OCI-LY3 (cell line): Measurements from ENCODE around the gene AXIN1.
A peak's percentile ranks its signal among the peaks of the same experiment; 100 is the strongest.

ENCODE experiments used
- H2AFZ ChIP-seq: fragments of 200-600, 300-600 bp; shearing (Covaris generic); 2 replicates; pipeline ENCODE4 v1.6.0; 2014; ENCODE audit warnings: antibody characterized with exemption, low read depth, low read length
- H3K27ac ChIP-seq: fragments of 200-600, 300-600 bp; sonication (generic); 2 replicates; pipeline ENCODE4 v1.5.1; 2014; ENCODE audit warnings: mild to moderate bottlenecking, low read length, moderate library complexity, mixed read lengths
- H3K27me3 ChIP-seq: fragments of 200-600, 300-600 bp; sonication (generic); 2 replicates; pipeline ENCODE4 v1.6.1; 2014; ENCODE audit warnings: low read depth, low read length, mixed read lengths
- H3K36me3 ChIP-seq: fragments of 200-600, 300-600 bp; sonication (generic); replicated peaks from 2 replicates; pipeline ENCODE3; 2014; ENCODE audit warnings: low read depth, low read length, mixed read lengths
- H3K4me1 ChIP-seq: fragments of 300-600, 200-600 bp; sonication (generic); 2 replicates; pipeline ENCODE4 v1.6.1; 2014; ENCODE audit warnings: low read length, mixed read lengths
- H3K4me2 ChIP-seq: fragments of 200-600, 300-600 bp; sonication (generic); 2 replicates; pipeline ENCODE4 v1.6.1; 2014; ENCODE audit warnings: low read length, mixed read lengths
- H3K4me3 ChIP-seq: fragments of 300-600, 200-600 bp; sonication (generic); 2 replicates; pipeline ENCODE4 v1.5.1; 2014; ENCODE audit warnings: antibody characterized with exemption, mild to moderate bottlenecking, low read length, moderate library complexity
- H3K79me2 ChIP-seq: fragments of 300-600, 200-600 bp; shearing (Covaris generic); 2 replicates; pipeline ENCODE4 v1.6.1; 2014; ENCODE audit warnings: mild to moderate bottlenecking, low read length, mixed read lengths
- H3K9ac ChIP-seq: fragments of 300-600, 200-600 bp; shearing (Covaris generic); 2 replicates; pipeline ENCODE4 v1.6.0; 2014; ENCODE audit warnings: mild to moderate bottlenecking, low read length, moderate library complexity
- H3K9me3 ChIP-seq: fragments of 200-600, 300-600 bp; shearing (Covaris generic); 2 replicates; pipeline ENCODE4 v1.6.1; 2014; ENCODE audit warnings: low read length, mixed read lengths; ENCODE audit not compliant: insufficient read depth
- H4K20me1 ChIP-seq: fragments of 200-600, 300-600 bp; sonication (generic); 2 replicates; pipeline ENCODE4 v1.6.1; 2016; ENCODE audit warnings: low read length, mixed read lengths; ENCODE audit not compliant: insufficient read depth
- CTCF ChIP-seq: fragments of 200-600, 300-600 bp; sonication (generic); IDR thresholded peaks from 2 replicates; pipeline ENCODE4 v1.5.1; 2014; ENCODE audit warnings: antibody characterized with exemption, low read length, low read depth
- EZH2phosphoT487 ChIP-seq: fragments of 200-600 bp; shearing (Covaris generic); IDR thresholded peaks from 2 replicates; pipeline ENCODE4 v1.6.1; 2018; ENCODE audit warnings: antibody characterized with exemption, mixed run types, low read depth

AXIN1 gene

GRCh38 chr16:352547-353403 is at the start of gene AXIN1:
TSS of gene AXIN1 (minus strand) at chr16:352723. CDS start at chr16:347025, 5,698 bp downstream.
- Histone ChIP-seq H3K79me2 (peaks cover 40% of the 10 kb centered on the region), H3K27ac (no peak within 1 kb of the TSS), H3K27me3 (no peaks in the 10 kb centered on the region), H3K4me2 (peak within 1 kb of the TSS; percentile 75), H3K4me1 (peaks cover 5% of the 10 kb centered on the region), H3K9me3 (no peaks in the 10 kb centered on the region), H3K36me3 (peaks cover 6% of the 10 kb centered on the region), H3K4me3 (peak within 1 kb of the TSS; percentile 91), H2AFZ (no peak within 1 kb of the TSS), H3K9ac (peak within 1 kb of the TSS; percentile 84), H4K20me1 (peaks cover 13% of the 10 kb centered on the region)
- TF ChIP-seq CTCF: peak; percentile 22
- no peak for TF ChIP-seq EZH2phosphoT487

GRCh38 chr16:401468-402348 is 49.2 kb upstream of the AXIN1 start, which contains the start of gene DECR2:
TSS of gene DECR2 (plus strand) at chr16:401885. CDS start at chr16:401964, 79 bp downstream.
- Histone ChIP-seq H3K4me1 (peaks cover 25% of the 10 kb centered on the region), H3K4me2 (peak within 1 kb of the TSS; percentile 95), H3K27ac (peak within 1 kb of the TSS; percentile 80), H3K36me3 (peaks cover 6% of the 10 kb centered on the region), H3K79me2 (peaks cover 21% of the 10 kb centered on the region), H3K27me3 (no peaks in the 10 kb centered on the region), H2AFZ (peak within 1 kb of the TSS; percentile 71; the same call in 1 of the 2 replicates), H3K9me3 (no peaks in the 10 kb centered on the region), H3K9ac (peak within 1 kb of the TSS; percentile 83), H3K4me3 (peak within 1 kb of the TSS; percentile 89), H4K20me1 (peaks cover 4% of the 10 kb centered on the region; the same call in 1 of the 2 replicates)
- peak; percentile 66 for TF ChIP-seq CTCF
- no peak for TF ChIP-seq EZH2phosphoT487

DNA sequence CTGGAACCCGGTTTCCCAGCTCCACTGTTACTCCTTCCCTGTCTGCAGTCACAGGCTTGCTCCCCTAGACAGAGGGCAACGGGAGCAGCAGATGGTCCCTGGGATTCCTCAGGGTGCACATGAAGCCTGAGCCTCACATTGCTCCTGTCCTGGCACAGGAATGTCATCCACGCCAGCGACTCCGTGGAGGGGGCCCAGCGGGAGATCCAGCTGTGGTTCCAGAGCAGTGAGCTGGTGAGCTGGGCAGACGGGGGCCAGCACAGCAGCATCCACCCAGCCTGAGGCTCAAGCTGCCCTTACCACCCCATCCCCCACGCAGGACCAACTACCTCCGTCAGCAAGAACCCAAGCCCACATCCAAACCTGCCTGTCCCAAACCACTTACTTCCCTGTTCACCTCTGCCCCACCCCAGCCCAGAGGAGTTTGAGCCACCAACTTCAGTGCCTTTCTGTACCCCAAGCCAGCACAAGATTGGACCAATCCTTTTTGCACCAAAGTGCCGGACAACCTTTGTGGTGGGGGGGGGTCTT is 47.6 kb upstream of the AXIN1 start:
- H3K27me3 ChIP-seq: no peaks in the 10 kb centered on the region
- no peak overlapping the region for H2AFZ ChIP-seq
- peaks cover 27% of the 10 kb centered on the region for H3K79me2 ChIP-seq
- H3K9ac ChIP-seq: peak overlapping the region; percentile 83
- peaks cover 6% of the 10 kb centered on the region for H3K36me3 ChIP-seq
- H4K20me1 ChIP-seq: peaks cover 4% of the 10 kb centered on the region; the same call in 1 of the 2 replicates
- H3K9me3 ChIP-seq: no peaks in the 10 kb centered on the region
- peaks cover 36% of the 10 kb centered on the region for H3K4me1 ChIP-seq
- peak overlapping the region; percentile 95 for H3K4me2 ChIP-seq
- peak overlapping the region; percentile 80 for H3K27ac ChIP-seq
- peak overlapping the region; percentile 89 for H3K4me3 ChIP-seq
- no peak for TF ChIP-seq CTCF
- TF ChIP-seq EZH2phosphoT487: no peak
